GM23338 (cell line): ENCODE data around the gene UBA6. TPM values are rescaled to one million over a fixed set of nuclear protein-coding genes. Genes with fewer than 3 reads are reported as not detected.

Source experiments
- ATAC-seq: fragments of 200-7000 bp; cut with Tn5 transposase; 3 replicates; pipeline ENCODE4 v1.9.1; 2020
- DNase-seq: peaks from one replicate; pipeline ENCODE4 v3.0.0-alpha.2; 2015; ENCODE audit warnings: low spot score
- H2AFZ ChIP-seq: fragments of 200-600 bp; sonication (generic); 2 replicates; pipeline ENCODE4 v1.8.0; 2016; ENCODE audit warnings: antibody characterized with exemption, mild to moderate bottlenecking, moderate library complexity
- H3F3A ChIP-seq: fragments of 200-600 bp; sonication (generic); replicated peaks from 2 replicates; pipeline ENCODE4 v1.8.0; 2017; ENCODE audit warnings: antibody characterized with exemption, mixed run types, low read depth
- H3K27ac ChIP-seq: fragments of 200-600 bp; sonication (generic); 2 replicates; pipeline ENCODE4 v1.6.1; 2016; ENCODE audit warnings: low read depth
- H3K27me3 ChIP-seq: fragments of 200-600 bp; sonication (generic); 2 replicates; pipeline ENCODE4 v1.8.0; 2016; ENCODE audit warnings: mild to moderate bottlenecking, mixed run types, moderate library complexity; ENCODE audit not compliant: insufficient read depth
- H3K36me3 ChIP-seq: fragments of 200-600 bp; sonication (generic); 2 replicates; pipeline ENCODE4 v1.8.0; 2016; ENCODE audit warnings: mild to moderate bottlenecking; ENCODE audit not compliant: insufficient read depth
- H3K4me1 ChIP-seq: fragments of 200-600 bp; sonication (generic); 2 replicates; pipeline ENCODE4 v1.8.0; 2016; ENCODE audit warnings: mild to moderate bottlenecking, moderate library complexity; ENCODE audit not compliant: insufficient read depth
- H3K4me2 ChIP-seq: fragments of 200-600 bp; sonication (generic); 2 replicates; pipeline ENCODE4 v1.7.1; 2017; ENCODE audit warnings: mixed run types
- H3K4me3 ChIP-seq: fragments of 200-600 bp; sonication (generic); 2 replicates; pipeline ENCODE4 v1.6.1; 2016; ENCODE audit warnings: mixed run types
- H3K79me2 ChIP-seq: fragments of 200-600 bp; sonication (generic); replicated peaks from 2 replicates; pipeline ENCODE4 v1.8.0; 2017; ENCODE audit warnings: mild to moderate bottlenecking; ENCODE audit not compliant: insufficient read depth
- H3K9me2 ChIP-seq: fragments of 200-600 bp; sonication (generic); 2 replicates; pipeline ENCODE4 v1.8.0; 2017; ENCODE audit not compliant: insufficient read depth
- H4K20me1 ChIP-seq: fragments of 200-600 bp; sonication (generic); replicated peaks from 2 replicates; pipeline ENCODE4 v1.8.0; 2017; ENCODE audit warnings: mild to moderate bottlenecking; ENCODE audit not compliant: insufficient read depth
- H3K27ac Mint-ChIP-seq: 2 replicates; pipeline ENCODE4 v1.8.0; 2020; ENCODE audit warnings: inconsistent platforms, mild to moderate bottlenecking, moderate library complexity, mixed read lengths
- H3K27me3 Mint-ChIP-seq: 3 replicates; pipeline ENCODE4 v1.8.0; 2022; ENCODE audit warnings: low read depth, mild to moderate bottlenecking, moderate library complexity, mixed read lengths, inconsistent platforms; ENCODE audit not compliant: insufficient read depth, poor library complexity
- H3K36me3 Mint-ChIP-seq: 3 replicates; pipeline ENCODE4 v1.8.0; 2021; ENCODE audit warnings: low read depth, mild to moderate bottlenecking, inconsistent platforms, moderate library complexity, mixed read lengths
- H3K4me1 Mint-ChIP-seq: 3 replicates; pipeline ENCODE4 v1.8.0; 2020; ENCODE audit warnings: mild to moderate bottlenecking, inconsistent platforms, mixed read lengths
- H3K4me3 Mint-ChIP-seq: 3 replicates; pipeline ENCODE4 v1.8.0; 2021; ENCODE audit warnings: moderate library complexity, mild to moderate bottlenecking, inconsistent platforms, mixed read lengths
- H3K9me3 Mint-ChIP-seq: 3 replicates; pipeline ENCODE4 v1.8.0; 2020; ENCODE audit warnings: moderate library complexity, mild to moderate bottlenecking, inconsistent platforms, mixed read lengths
- CREB1 ChIP-seq: fragments of 250-450 bp; sonication (Bioruptor Pico); IDR thresholded peaks from 2 replicates; pipeline ENCODE4 v1.5.0; 2020; ENCODE audit warnings: low read depth, mild to moderate bottlenecking, moderate library complexity
- EZH2 ChIP-seq: fragments of 200-600 bp; sonication (generic); IDR thresholded peaks from one replicate; pipeline ENCODE4 v1.8.0; 2017; ENCODE audit warnings: antibody characterized with exemption, mild to moderate bottlenecking, low read depth; ENCODE audit not compliant: unreplicated experiment
- JUNB ChIP-seq: IDR thresholded peaks from one replicate; pipeline ENCODE4 v1.6.1; 2016; ENCODE audit warnings: antibody characterized with exemption; ENCODE audit not compliant: unreplicated experiment
- NANOG ChIP-seq: IDR thresholded peaks from 2 replicates; pipeline ENCODE4 v1.6.1; 2016; ENCODE audit warnings: antibody characterized with exemption, borderline replicate concordance
- POLR2AphosphoS5 ChIP-seq: IDR thresholded peaks from 2 replicates; pipeline ENCODE4 v1.6.1; 2016; ENCODE audit warnings: antibody characterized with exemption, low read depth
- STAT1 ChIP-seq: IDR thresholded peaks from one replicate; pipeline ENCODE4 v1.6.1; 2016; ENCODE audit warnings: antibody characterized with exemption; ENCODE audit not compliant: unreplicated experiment
- ZNF114 ChIP-seq: fragments of 250-450 bp; sonication (Bioruptor Pico); IDR thresholded peaks from 2 replicates; pipeline ENCODE4 v1.5.0; 2020; ENCODE audit warnings: mild to moderate bottlenecking, moderate library complexity
- ZNF331 ChIP-seq: fragments of 250-450 bp; sonication (Bioruptor Pico); IDR thresholded peaks from 2 replicates; pipeline ENCODE4 v1.5.0; 2020; ENCODE audit warnings: low read depth, mild to moderate bottlenecking, moderate library complexity
- polyA plus RNA-seq: library from polyadenylated mRNA; unstranded; fragments of >200 nt; fragmentation: Nextera tagmentation; extraction: Ambion mirVana; gene quantifications from 2 replicates; pipeline ENCODE4 v1.2.1, GENCODE V29; 2016
- total RNA-seq: library from RNA; depleted of rRNA; stranded (reverse); fragments of >200 nt; shearing (Covaris generic); gene quantifications from 2 replicates; pipeline ENCODE4 v1.2.3, GENCODE V29; 2014
- TF ChIP-seq, protein P1 (sequence below): fragments of 250-450 bp; sonication (Bioruptor Pico); IDR thresholded peaks from 2 replicates; pipeline ENCODE4 v1.5.0; 2020; ENCODE audit warnings: mild to moderate bottlenecking, moderate library complexity
- TF ChIP-seq, protein P2 (sequence below): IDR thresholded peaks from 2 replicates; pipeline ENCODE4 v1.6.1; 2016; ENCODE audit warnings: antibody characterized with exemption

Gene UBA6
- total and polyA plus RNA-seq, 2 experiments from 2014 or later, result 17.6 to 77.3 TPM

DNA sequence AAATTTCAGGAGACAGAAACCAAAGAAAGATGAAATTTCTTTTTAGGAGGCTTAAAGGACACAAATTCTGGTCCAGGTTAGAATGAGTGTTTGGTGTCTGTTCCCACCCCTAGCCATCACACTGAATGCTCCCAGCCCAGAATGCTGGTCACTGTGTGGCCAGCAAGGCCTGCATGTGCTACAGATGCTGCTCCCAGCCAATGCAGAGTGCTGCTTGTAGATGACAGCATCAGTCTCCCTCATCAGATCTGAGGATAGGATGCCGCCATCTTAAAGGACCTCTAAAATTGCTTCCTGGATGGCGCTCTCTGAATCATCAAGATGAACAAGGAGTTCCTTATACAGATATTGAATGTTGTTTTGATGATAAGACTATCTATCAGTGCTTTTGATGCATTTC, 17.9 kb upstream of the UBA6 start (continued):
- TF ChIP-seq, protein P1, sequence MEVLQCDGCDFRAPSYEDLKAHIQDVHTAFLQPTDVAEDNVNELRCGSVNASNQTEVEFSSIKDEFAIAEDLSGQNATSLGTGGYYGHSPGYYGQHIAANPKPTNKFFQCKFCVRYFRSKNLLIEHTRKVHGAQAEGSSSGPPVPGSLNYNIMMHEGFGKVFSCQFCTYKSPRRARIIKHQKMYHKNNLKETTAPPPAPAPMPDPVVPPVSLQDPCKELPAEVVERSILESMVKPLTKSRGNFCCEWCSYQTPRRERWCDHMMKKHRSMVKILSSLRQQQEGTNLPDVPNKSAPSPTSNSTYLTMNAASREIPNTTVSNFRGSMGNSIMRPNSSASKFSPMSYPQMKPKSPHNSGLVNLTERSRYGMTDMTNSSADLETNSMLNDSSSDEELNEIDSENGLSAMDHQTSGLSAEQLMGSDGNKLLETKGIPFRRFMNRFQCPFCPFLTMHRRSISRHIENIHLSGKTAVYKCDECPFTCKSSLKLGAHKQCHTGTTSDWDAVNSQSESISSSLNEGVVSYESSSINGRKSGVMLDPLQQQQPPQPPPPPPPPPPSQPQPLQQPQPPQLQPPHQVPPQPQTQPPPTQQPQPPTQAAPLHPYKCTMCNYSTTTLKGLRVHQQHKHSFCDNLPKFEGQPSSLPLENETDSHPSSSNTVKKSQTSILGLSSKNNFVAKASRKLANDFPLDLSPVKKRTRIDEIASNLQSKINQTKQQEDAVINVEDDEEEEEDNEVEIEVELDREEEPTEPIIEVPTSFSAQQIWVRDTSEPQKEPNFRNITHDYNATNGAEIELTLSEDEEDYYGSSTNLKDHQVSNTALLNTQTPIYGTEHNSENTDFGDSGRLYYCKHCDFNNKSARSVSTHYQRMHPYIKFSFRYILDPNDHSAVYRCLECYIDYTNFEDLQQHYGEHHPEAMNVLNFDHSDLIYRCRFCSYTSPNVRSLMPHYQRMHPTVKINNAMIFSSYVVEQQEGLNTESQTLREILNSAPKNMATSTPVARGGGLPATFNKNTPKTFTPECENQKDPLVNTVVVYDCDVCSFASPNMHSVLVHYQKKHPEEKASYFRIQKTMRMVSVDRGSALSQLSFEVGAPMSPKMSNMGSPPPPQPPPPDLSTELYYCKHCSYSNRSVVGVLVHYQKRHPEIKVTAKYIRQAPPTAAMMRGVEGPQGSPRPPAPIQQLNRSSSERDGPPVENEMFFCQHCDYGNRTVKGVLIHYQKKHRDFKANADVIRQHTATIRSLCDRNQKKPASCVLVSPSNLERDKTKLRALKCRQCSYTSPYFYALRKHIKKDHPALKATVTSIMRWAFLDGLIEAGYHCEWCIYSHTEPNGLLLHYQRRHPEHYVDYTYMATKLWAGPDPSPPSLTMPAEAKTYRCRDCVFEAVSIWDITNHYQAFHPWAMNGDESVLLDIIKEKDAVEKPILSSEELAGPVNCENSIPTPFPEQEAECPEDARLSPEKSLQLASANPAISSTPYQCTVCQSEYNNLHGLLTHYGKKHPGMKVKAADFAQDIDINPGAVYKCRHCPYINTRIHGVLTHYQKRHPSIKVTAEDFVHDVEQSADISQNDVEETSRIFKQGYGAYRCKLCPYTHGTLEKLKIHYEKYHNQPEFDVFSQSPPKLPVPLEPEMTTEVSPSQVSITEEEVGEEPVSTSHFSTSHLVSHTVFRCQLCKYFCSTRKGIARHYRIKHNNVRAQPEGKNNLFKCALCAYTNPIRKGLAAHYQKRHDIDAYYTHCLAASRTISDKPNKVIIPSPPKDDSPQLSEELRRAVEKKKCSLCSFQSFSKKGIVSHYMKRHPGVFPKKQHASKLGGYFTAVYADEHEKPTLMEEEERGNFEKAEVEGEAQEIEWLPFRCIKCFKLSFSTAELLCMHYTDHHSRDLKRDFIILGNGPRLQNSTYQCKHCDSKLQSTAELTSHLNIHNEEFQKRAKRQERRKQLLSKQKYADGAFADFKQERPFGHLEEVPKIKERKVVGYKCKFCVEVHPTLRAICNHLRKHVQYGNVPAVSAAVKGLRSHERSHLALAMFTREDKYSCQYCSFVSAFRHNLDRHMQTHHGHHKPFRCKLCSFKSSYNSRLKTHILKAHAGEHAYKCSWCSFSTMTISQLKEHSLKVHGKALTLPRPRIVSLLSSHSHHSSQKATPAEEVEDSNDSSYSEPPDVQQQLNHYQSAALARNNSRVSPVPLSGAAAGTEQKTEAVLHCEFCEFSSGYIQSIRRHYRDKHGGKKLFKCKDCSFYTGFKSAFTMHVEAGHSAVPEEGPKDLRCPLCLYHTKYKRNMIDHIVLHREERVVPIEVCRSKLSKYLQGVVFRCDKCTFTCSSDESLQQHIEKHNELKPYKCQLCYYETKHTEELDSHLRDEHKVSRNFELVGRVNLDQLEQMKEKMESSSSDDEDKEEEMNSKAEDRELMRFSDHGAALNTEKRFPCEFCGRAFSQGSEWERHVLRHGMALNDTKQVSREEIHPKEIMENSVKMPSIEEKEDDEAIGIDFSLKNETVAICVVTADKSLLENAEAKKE (CRISPR knock-in tag), result no peak
- TF ChIP-seq JUNB (no peak), ZNF114 (CRISPR knock-in tag) (no peak), ZNF331 (CRISPR knock-in tag) (no peak), EZH2 (no peak)
- TF ChIP-seq, protein P2, sequence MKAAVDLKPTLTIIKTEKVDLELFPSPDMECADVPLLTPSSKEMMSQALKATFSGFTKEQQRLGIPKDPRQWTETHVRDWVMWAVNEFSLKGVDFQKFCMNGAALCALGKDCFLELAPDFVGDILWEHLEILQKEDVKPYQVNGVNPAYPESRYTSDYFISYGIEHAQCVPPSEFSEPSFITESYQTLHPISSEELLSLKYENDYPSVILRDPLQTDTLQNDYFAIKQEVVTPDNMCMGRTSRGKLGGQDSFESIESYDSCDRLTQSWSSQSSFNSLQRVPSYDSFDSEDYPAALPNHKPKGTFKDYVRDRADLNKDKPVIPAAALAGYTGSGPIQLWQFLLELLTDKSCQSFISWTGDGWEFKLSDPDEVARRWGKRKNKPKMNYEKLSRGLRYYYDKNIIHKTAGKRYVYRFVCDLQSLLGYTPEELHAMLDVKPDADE, result no peak

DNA sequence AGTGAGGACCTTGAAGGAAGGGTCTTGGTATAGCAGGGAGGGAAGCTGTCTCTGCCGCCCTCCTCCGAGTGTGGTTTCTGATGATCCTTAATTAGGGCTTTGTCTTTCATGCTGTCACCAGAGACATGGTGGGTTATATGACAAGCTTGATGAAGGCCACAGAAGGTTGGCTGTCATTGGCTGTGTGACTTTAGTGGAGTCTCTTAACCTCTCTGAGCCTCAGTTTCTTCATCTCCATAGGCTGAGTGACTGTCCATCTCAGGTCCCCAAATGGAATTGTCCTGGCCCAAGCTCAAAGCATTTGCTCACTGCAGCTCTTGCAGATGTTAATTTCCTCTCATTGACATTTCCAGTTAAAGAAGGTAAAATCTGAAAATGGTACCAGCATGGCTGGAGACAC, 16.6 kb upstream of the UBA6 start:
- Histone ChIP-seq H4K20me1 (no peaks in the 10 kb centered on the region), H3K4me3 (no peak overlapping the region), H3K4me2 (no peak overlapping the region), H3K9me2 (peaks cover 12% of the 10 kb centered on the region), H2AFZ (no peak overlapping the region), H3F3A (no peaks in the 10 kb centered on the region), H3K79me2 (no peaks in the 10 kb centered on the region), H3K4me1 (peaks cover 7% of the 10 kb centered on the region), H3K27me3 (no peaks in the 10 kb centered on the region), H3K27ac (no peak overlapping the region), H3K36me3 (no peaks in the 10 kb centered on the region)
- Mint-ChIP-seq H3K27me3 (peaks cover 2% of the 10 kb centered on the region), H3K4me3 (no peak overlapping the region), H3K27ac (no peak overlapping the region), H3K4me1 (peaks cover 27% of the 10 kb centered on the region), H3K36me3 (peaks cover 45% of the 10 kb centered on the region), H3K9me3 (peaks cover 7% of the 10 kb centered on the region; the same call in 2 of the 3 replicates)
- ATAC-seq (no peak), DNase-seq (no peak)
- TF ChIP-seq CREB1, result no peak
- no peak for TF ChIP-seq NANOG
- no peak for TF ChIP-seq STAT1
- no peak for TF ChIP-seq EZH2
- TF ChIP-seq, protein P2, result no peak
- TF ChIP-seq POLR2AphosphoS5, result no peak
